Glomerular endothelial cell (primary cell): Measurements from ENCODE around the gene STIM2. TPM values are rescaled to one million over a fixed set of nuclear protein-coding genes. Genes with fewer than 3 reads are reported as not detected.

Source experiments
- DNase-seq: peaks from one replicate; pipeline ENCODE4 v3.0.0-alpha.2; 2011; ENCODE audit warnings: low read depth, low spot score; ENCODE audit errors: extremely low read depth
- total RNA-seq: library from RNA; depleted of rRNA; stranded (reverse); fragments of >200 nt; gene quantifications from 2 replicates; pipeline ENCODE4 v1.2.3, GENCODE V29; 2015

Gene STIM2
- total RNA-seq, 1 donor from 2014 or later, result 12.2 TPM

GRCh38 chr4:26836539-26836938 is 24.1 kb upstream of the STIM2 start:
- DNase-seq, result no peak

GRCh38 chr4:26837993-26838842 is 22.4 kb upstream of the STIM2 start:
- DNase-seq, result no peak

GRCh38 chr4:26839016-26839415 is 21.6 kb upstream of the STIM2 start:
- no peak for DNase-seq

GRCh38 chr4:26839534-26839951 is 21.1 kb upstream of the STIM2 start:
- no peak for DNase-seq

- DNase-seq, result no peak
Measured at GRCh38 chr4:26840786-26841185, 19.9 kb upstream of the STIM2 start.

- no peak for DNase-seq
Measured at GRCh38 chr4:26842911-26843310, 17.7 kb upstream of the STIM2 start.

- no peak for DNase-seq
Measured at GRCh38 chr4:26850528-26850927, 10.1 kb upstream of the STIM2 start.

GRCh38 chr4:26851129-26851528 is 9.5 kb upstream of the STIM2 start:
- no peak for DNase-seq

- no peak for DNase-seq
Measured at GRCh38 chr4:26854701-26855100, 5.9 kb upstream of the STIM2 start.

GRCh38 chr4:26856906-26857277 is 3.7 kb upstream of the STIM2 start:
- no peak for DNase-seq

GRCh38 chr4:26857278-26858034 is 3.2 kb upstream of the STIM2 start:
- DNase-seq, result no peak

- no peak for DNase-seq
Measured at GRCh38 chr4:26858035-26858918, 2.4 kb upstream of the STIM2 start.

GRCh38 chr4:26858947-26859401 is 1.7 kb upstream of the STIM2 start:
- DNase-seq, result no peak

GRCh38 chr4:26859762-26860156 is 882 bp upstream of the STIM2 start:
- DNase-seq, result no peak

- DNase-seq, result no peak
Measured at GRCh38 chr4:26860922-26861433, 337 bp downstream of the STIM2 start.

- DNase-seq, result no peak
Measured at GRCh38 chr4:26861434-26862186, 969 bp downstream of the STIM2 start.

- DNase-seq, result no peak
Measured at GRCh38 chr4:26862381-26862915, 1.8 kb downstream of the STIM2 start.

- DNase-seq, result no peak
Measured at GRCh38 chr4:26863512-26863911, 2.9 kb downstream of the STIM2 start.

GRCh38 chr4:26864899-26865298 is 4.3 kb downstream of the STIM2 start:
- DNase-seq, result no peak

GRCh38 chr4:26866203-26866602 is 5.6 kb downstream of the STIM2 start:
- no peak for DNase-seq
